Activated CD8-positive, alpha-beta T cell treated with anti-CD3 and anti-CD28 coated beads for 36 hours (primary cell): ENCODE data around the gene IL1R1. TPM values are rescaled to one million over a fixed set of nuclear protein-coding genes. Genes with fewer than 3 reads are reported as not detected.

Experiments
- ATAC-seq: fragments of 200-7000 bp; cut with Tn5 transposase; one replicate; pipeline ENCODE4 v1.10.0; 2021; ENCODE audit warnings: mild to moderate bottlenecking, moderate library complexity
- CTCF ChIA-PET: fragments of 350-600 bp; sonication (Branson Sonifier 250); formaldehyde crosslinking; loops from one replicate; lab custom pipeline; 2021; ENCODE audit warnings: antibody characterized with exemption; lab: Charles Lee
- POLR2A ChIA-PET: fragments of 350-600 bp; sonication (Branson Sonifier 250); formaldehyde crosslinking; loops from one replicate; lab custom pipeline; 2021; ENCODE audit warnings: antibody characterized with exemption; lab: Charles Lee
- DNase-seq: peaks from one replicate; pipeline ENCODE4 v3.0.0-alpha.2; 2020
- H3K27ac Mint-ChIP-seq: one replicate; pipeline ENCODE4 v1.8.0; 2021; ENCODE audit warnings: mild to moderate bottlenecking, mixed read lengths
- H3K27me3 Mint-ChIP-seq: one replicate; pipeline ENCODE4 v1.8.0; 2021; ENCODE audit warnings: mixed read lengths
- H3K36me3 Mint-ChIP-seq: one replicate; pipeline ENCODE4 v1.8.0; 2021; ENCODE audit warnings: low read depth, mixed read lengths
- H3K4me1 Mint-ChIP-seq: one replicate; pipeline ENCODE4 v1.8.0; 2021; ENCODE audit warnings: low read depth, mixed read lengths
- H3K4me3 Mint-ChIP-seq: one replicate; pipeline ENCODE4 v1.8.0; 2021; ENCODE audit warnings: mild to moderate bottlenecking, moderate library complexity, mixed read lengths
- H3K9me3 Mint-ChIP-seq: one replicate; pipeline ENCODE4 v1.8.0; 2021; ENCODE audit warnings: mixed read lengths
- intact Hi-C: fragments of 100-400 bp; cut with micrococcal nuclease; formaldehyde crosslinking; loops from one replicate; pipeline ENCODE4 v1.10.0; 2022
- total RNA-seq, 2 experiments: library from RNA; stranded (reverse); gene quantifications; one replicate each; pipeline ENCODE4 v1.2.3, GENCODE V29; 2021
- TF ChIP-seq, protein P1 (sequence below): fragments of 200-600 bp; IDR thresholded peaks from one replicate; pipeline ENCODE4 v1.8.0; 2022; ENCODE audit warnings: antibody characterized with exemption, mild to moderate bottlenecking

IL1R1 gene
- total RNA-seq, 2 experiments from 2014 or later, result 0.63 to 0.68 TPM

DNA sequence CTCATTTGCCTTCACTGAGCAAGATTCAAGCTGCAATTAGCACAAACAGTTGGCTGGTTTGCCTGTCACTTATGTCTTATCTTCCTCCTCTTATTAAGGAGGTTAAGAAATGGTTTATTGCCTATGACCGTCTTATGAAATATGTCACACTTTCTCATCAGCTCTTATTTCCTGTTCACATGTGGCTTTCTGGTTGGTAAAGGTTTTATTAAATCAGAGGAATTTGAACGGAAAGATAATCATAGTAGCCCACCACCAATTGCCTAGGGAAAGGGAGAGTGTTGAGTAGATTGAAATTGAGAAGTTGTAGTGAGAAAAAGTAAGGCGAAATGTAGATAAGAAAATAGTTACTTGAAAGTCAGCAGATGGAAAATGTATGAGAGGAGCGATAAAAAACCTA lies 4.2 kb upstream of the IL1R1 start:
- ChIA-PET CTCF (interaction anchor here (1.5 to 2.3 kb wide), 2 partner anchors 76 to 102 kb away, joined by 6 read pairs; no protein-coding TSS in a partner anchor), POLR2A (interaction anchor here (0.8 to 2.8 kb wide), 4 partner anchors 10 to 76 kb away, joined by 3 to 11 read pairs (median 7); no protein-coding TSS in a partner anchor)
- H3K27me3 Mint-ChIP-seq, result peaks cover 22% of the 10 kb centered on the region
- H3K4me3 Mint-ChIP-seq, result no peak overlapping the region
- DNase-seq (no peak), ATAC-seq (peak; percentile 45)
- H3K27ac Mint-ChIP-seq, result peak overlapping the region; percentile 75
- peaks cover 25% of the 10 kb centered on the region for H3K36me3 Mint-ChIP-seq
- H3K4me1 Mint-ChIP-seq, result peaks cover 42% of the 10 kb centered on the region
- TF ChIP-seq, protein P1, sequence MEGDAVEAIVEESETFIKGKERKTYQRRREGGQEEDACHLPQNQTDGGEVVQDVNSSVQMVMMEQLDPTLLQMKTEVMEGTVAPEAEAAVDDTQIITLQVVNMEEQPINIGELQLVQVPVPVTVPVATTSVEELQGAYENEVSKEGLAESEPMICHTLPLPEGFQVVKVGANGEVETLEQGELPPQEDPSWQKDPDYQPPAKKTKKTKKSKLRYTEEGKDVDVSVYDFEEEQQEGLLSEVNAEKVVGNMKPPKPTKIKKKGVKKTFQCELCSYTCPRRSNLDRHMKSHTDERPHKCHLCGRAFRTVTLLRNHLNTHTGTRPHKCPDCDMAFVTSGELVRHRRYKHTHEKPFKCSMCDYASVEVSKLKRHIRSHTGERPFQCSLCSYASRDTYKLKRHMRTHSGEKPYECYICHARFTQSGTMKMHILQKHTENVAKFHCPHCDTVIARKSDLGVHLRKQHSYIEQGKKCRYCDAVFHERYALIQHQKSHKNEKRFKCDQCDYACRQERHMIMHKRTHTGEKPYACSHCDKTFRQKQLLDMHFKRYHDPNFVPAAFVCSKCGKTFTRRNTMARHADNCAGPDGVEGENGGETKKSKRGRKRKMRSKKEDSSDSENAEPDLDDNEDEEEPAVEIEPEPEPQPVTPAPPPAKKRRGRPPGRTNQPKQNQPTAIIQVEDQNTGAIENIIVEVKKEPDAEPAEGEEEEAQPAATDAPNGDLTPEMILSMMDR, result no peak
- intact Hi-C loops, result no loop called here
- peaks cover 22% of the 10 kb centered on the region for H3K9me3 Mint-ChIP-seq

DNA sequence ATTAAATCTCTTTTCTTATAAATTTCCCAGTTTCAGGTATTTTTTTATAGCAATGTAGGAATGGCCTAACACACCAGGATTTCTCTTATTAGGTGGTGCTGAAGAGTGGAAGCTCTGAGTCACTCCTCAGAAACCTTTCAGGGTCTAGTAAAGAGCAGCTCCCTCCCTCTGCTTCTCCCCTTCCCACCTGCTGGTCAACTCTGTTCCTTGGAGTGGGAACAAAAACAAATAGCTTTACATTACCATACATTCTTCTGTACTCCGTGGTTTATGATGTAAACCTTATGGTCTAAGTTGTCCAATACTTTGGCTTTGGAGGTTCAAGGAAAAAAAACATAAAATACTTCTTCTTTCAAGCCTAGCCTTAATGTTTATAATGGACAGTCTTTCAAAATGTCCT lies 2.7 kb upstream of the IL1R1 start:
- TF ChIP-seq, protein P1, result no peak
- Mint-ChIP-seq H3K9me3 (peaks cover 34% of the 10 kb centered on the region), H3K4me1 (peaks cover 42% of the 10 kb centered on the region), H3K36me3 (peaks cover 30% of the 10 kb centered on the region), H3K27me3 (peaks cover 28% of the 10 kb centered on the region), H3K27ac (no peak overlapping the region), H3K4me3 (no peak overlapping the region)
- intact Hi-C loops, result no loop called here
- CTCF ChIA-PET, result interaction anchor here (2.3 kb wide), 1 partner anchor 77 kb away, joined by 6 read pairs; no protein-coding TSS in a partner anchor
- no peak for ATAC-seq
- DNase-seq, result no peak
- POLR2A ChIA-PET, result no interaction called here

DNA sequence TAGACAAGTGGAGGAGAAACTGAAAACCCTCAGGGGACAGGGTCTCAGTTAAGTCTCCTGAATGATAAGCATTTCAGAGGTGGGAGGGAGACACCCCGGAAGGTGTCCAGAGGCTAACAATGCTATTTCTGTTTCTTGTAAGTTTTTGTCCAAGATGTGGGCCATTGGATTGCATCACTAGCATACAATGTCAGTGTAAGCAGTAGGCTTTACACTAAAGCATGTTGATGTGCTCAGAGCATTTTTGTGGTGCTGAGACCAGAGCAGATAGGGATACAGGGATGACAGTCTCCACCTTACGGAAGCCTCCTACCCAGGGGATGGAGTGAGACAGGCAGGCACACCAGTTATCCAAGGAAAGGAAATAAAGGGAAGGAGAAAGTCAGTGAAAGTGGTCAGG lies 2.2 kb upstream of the IL1R1 start:
- CTCF ChIA-PET, result interaction anchor here (0.8 kb wide), 1 partner anchor 120 kb away, joined by 3 read pairs; no protein-coding TSS in a partner anchor

DNA sequence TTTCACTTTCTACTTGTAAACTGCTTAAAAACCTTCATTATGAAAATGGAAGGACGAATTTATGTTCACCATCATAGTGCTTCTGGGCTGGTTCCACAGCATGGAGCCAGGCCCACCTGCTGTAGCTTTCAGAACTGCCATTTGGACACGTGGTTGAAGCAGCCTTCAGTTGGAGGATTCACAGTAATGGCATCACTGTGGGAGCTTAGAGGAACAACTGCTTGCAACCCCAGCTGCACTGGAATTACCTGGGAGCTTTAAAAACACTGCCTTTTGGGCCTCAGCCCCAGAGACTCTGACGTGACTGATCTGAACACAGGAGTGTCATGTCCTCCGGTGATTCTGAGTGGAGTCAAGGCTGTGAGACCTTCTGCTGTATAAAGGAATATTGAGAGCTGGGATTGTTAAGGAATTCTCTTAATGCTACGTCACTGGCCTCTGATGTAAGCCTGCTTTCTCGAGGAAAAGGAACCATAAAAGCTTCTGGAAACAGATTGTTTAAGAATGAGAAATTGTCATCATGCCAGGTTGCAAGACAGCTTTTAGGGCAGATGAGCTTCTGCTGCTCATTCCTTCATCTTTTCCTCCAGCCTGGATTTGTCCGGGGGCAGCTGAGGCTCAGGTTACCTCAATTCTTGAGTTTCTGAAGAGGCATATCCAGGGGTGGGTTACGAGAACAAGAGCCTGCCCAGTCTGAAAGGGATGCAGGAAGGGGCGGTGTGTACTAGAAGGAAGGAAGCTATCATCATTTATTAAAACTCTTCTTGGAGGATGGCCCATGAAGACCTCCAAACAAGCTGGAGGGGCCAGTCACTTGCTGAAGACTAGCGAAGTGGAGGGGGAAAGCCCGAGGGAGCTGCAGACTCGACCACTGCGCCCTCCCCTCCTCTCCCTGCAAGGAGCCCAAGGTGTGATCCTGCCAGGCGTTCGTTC lies 1.3 kb upstream of the IL1R1 start:
- Mint-ChIP-seq H3K36me3 (peaks cover 35% of the 10 kb centered on the region), H3K4me3 (no peak overlapping the region), H3K9me3 (peaks cover 45% of the 10 kb centered on the region), H3K27ac (no peak overlapping the region), H3K4me1 (peaks cover 42% of the 10 kb centered on the region), H3K27me3 (peaks cover 28% of the 10 kb centered on the region)
- intact Hi-C loops, result no loop called here
- ChIA-PET POLR2A (interaction anchor here (1.0 to 1.2 kb wide), 3 partner anchors 12 to 59 kb away, joined by 3 to 5 read pairs (median 3); no protein-coding TSS in a partner anchor), CTCF (interaction anchor here (0.8 to 2.0 kb wide), 6 partner anchors 12 to 135 kb away, joined by 3 to 13 read pairs (median 4); no protein-coding TSS in a partner anchor)
- ATAC-seq (no peak), DNase-seq (no peak)
- TF ChIP-seq, protein P1, result no peak

More for the DNA sequence above, 2.2 kb upstream of the IL1R1 start:
- Mint-ChIP-seq H3K9me3 (peaks cover 39% of the 10 kb centered on the region), H3K27me3 (peaks cover 28% of the 10 kb centered on the region), H3K4me1 (peaks cover 42% of the 10 kb centered on the region), H3K27ac (no peak overlapping the region), H3K36me3 (peaks cover 33% of the 10 kb centered on the region), H3K4me3 (no peak overlapping the region)
- ATAC-seq (no peak), DNase-seq (no peak)
- TF ChIP-seq, protein P1, result no peak
- POLR2A ChIA-PET, result interaction anchor here (1.2 kb wide), 1 partner anchor 11 kb away, joined by 3 read pairs; no protein-coding TSS in a partner anchor
- intact Hi-C loops, result no loop called here
